Calu3 (cell line): ENCODE data around the gene RNASE11. TPM values are rescaled to one million over a fixed set of nuclear protein-coding genes. Genes with fewer than 3 reads are reported as not detected.

Source experiments
- Bru-seq: library from RNA; stranded (reverse); fragments of 400-500 nt; gene quantifications from one replicate; lab custom pipeline; 2021; lab: Mats Ljungman, UMichigan
- BruChase-seq, 2 experiments: library from RNA; stranded (reverse); fragments of 400-500 nt; gene quantifications; one replicate each; lab custom pipeline; 2021; lab: Mats Ljungman, UMichigan
- BruUV-seq: library from RNA; stranded (reverse); fragments of 400-500 nt; replicated peaks from 2 replicates; lab custom pipeline; 2021; lab: Mats Ljungman, UMichigan
- CTCF ChIA-PET: fragments of 300-600 bp; sonication (Branson Sonifier 250); formaldehyde crosslinking; loops from one replicate; lab custom pipeline; 2022; ENCODE audit warnings: antibody characterized with exemption; lab: Charles Lee
- DNase-seq: peaks from one replicate; pipeline ENCODE4 v3.0.0; 2022
- H3K27ac Mint-ChIP-seq: one replicate; pipeline ENCODE4 v1.8.0; 2022; ENCODE audit warnings: mixed read lengths; ENCODE audit not compliant: unreplicated experiment
- H3K27me3 Mint-ChIP-seq: one replicate; pipeline ENCODE4 v1.8.0; 2022; ENCODE audit warnings: mixed read lengths; ENCODE audit not compliant: unreplicated experiment
- H3K36me3 Mint-ChIP-seq: one replicate; pipeline ENCODE4 v1.8.0; 2022; ENCODE audit warnings: mild to moderate bottlenecking, moderate library complexity, mixed read lengths; ENCODE audit not compliant: insufficient read depth, unreplicated experiment
- H3K4me1 Mint-ChIP-seq: one replicate; pipeline ENCODE4 v1.8.0; 2022; ENCODE audit warnings: mild to moderate bottlenecking, low read depth, mixed read lengths; ENCODE audit not compliant: unreplicated experiment
- H3K4me3 Mint-ChIP-seq: one replicate; pipeline ENCODE4 v1.8.0; 2022; ENCODE audit warnings: mild to moderate bottlenecking, low read depth, moderate library complexity, mixed read lengths; ENCODE audit not compliant: unreplicated experiment
- H3K9me3 Mint-ChIP-seq: one replicate; pipeline ENCODE4 v1.8.0; 2022; ENCODE audit warnings: low read depth, mixed read lengths; ENCODE audit not compliant: unreplicated experiment
- intact Hi-C: fragments of 100-400 bp; cut with micrococcal nuclease; formaldehyde crosslinking; loops from one replicate; pipeline ENCODE4 v1.10.0; 2022; ENCODE audit not compliant: unreplicated experiment
- long read RNA-seq: library from polyadenylated mRNA; stranded (forward); transcript quantifications from one replicate; pipeline ENCODE4 v2.0.0, GENCODE V29; 2022
- total RNA-seq: library from RNA; stranded (reverse); gene quantifications from 2 replicates; pipeline ENCODE4 v1.2.3, GENCODE V29; 2022
- TF ChIP-seq, protein P1 (sequence below): fragments of 200-600 bp; IDR thresholded peaks from one replicate; pipeline ENCODE4 v1.8.0; 2022; ENCODE audit warnings: antibody characterized with exemption; ENCODE audit not compliant: unreplicated experiment

The RNASE11 gene
- not detected in 2 replicates for total RNA-seq
- Bru-seq, nascent RNA: not detected
- not detected for BruChase-seq, experiment 1, labeled RNA remaining after a 6-hour chase
- not detected for BruChase-seq, experiment 2, labeled RNA remaining after a 2-hour chase
- long read RNA-seq: 0 reads

- Mint-ChIP-seq H3K9me3 (no peaks in the 10 kb centered on the region), H3K4me3 (no peak within 1 kb of the TSS), H3K27ac (no peak within 1 kb of the TSS), H3K36me3 (no peaks in the 10 kb centered on the region), H3K27me3 (peaks cover 71% of the 10 kb centered on the region), H3K4me1 (no peaks in the 10 kb centered on the region)
- BruUV-seq: no TSS peak
- intact Hi-C loops: no loop called here
- DNase-seq: no peak
- TF ChIP-seq, protein P1, sequence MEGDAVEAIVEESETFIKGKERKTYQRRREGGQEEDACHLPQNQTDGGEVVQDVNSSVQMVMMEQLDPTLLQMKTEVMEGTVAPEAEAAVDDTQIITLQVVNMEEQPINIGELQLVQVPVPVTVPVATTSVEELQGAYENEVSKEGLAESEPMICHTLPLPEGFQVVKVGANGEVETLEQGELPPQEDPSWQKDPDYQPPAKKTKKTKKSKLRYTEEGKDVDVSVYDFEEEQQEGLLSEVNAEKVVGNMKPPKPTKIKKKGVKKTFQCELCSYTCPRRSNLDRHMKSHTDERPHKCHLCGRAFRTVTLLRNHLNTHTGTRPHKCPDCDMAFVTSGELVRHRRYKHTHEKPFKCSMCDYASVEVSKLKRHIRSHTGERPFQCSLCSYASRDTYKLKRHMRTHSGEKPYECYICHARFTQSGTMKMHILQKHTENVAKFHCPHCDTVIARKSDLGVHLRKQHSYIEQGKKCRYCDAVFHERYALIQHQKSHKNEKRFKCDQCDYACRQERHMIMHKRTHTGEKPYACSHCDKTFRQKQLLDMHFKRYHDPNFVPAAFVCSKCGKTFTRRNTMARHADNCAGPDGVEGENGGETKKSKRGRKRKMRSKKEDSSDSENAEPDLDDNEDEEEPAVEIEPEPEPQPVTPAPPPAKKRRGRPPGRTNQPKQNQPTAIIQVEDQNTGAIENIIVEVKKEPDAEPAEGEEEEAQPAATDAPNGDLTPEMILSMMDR: no peak
- CTCF ChIA-PET: interaction anchor here (0.6 kb wide), 1 partner anchor 12 kb away, joined by 3 read pairs; no protein-coding TSS in a partner anchor
Observed at GRCh38 chr14:20587489-20588154, at the start of gene RNASE11. RNASE11 (minus strand) TSS chr14:20588001.

DNA sequence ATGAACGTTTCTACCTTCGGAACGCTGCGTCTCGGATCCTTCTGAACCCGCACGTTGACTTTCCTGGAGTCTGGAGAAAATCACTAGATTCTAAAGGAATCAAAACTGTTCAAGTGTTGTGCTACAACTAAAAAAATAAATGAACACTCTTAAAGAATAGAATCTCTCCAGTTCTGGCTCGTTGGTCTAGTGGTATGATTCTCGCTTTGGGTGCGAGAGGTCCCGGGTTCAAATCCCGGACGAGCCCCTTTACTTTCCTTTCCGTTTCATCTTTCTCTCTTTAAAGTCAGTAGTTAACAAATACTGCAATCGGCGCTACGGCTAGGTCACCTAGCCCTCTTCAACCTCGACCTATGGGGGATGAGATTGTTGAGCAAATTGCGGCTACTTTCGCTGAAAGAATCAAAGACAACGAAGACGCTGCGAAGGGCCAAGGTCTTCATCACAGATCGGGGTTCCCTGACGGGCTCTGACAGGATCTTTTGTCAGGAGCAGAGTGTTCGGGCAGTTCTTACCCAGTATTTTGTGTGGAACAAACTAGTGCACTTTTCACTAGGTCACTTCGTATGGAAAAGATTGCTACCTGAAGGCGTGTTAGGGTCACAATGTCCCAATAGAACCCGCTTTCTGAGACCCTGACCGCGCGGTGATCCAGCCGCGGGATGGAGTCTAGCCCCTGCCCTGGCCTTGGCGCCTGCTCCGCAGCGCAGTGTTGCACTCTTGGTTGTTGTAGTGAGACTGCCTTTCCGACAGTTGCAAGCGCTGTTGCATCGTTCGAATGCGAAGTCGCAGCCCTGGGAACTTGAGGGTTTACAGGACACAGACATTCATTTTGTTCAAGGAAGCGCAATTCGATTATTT is 45.3 kb upstream of the RNASE11 start:
- CTCF ChIA-PET: interaction anchor here (1.3 kb wide), 1 partner anchor 49 kb away, joined by 7 read pairs; no protein-coding TSS in a partner anchor

GRCh38 chr14:20632448-20632830 is 44.6 kb upstream of the RNASE11 start:
- TF ChIP-seq, protein P1: no peak
- no TSS peak for BruUV-seq
- H3K4me3 Mint-ChIP-seq: peak overlapping the region; percentile 67
- H3K4me1 Mint-ChIP-seq: peaks cover 21% of the 10 kb centered on the region
- H3K36me3 Mint-ChIP-seq: peaks cover 32% of the 10 kb centered on the region
- CTCF ChIA-PET: interaction anchor here (0.8 to 1.3 kb wide), 2 partner anchors 19 to 50 kb away, joined by 3 to 7 read pairs; no protein-coding TSS in a partner anchor
- intact Hi-C loops: loop anchor here (1.0 to 2.0 kb wide), 2 partner anchors 19 to 50 kb away; no protein-coding TSS in a partner anchor
- peak overlapping the region; percentile 95 for H3K27ac Mint-ChIP-seq
- peaks cover 16% of the 10 kb centered on the region for H3K27me3 Mint-ChIP-seq
- no peaks in the 10 kb centered on the region for H3K9me3 Mint-ChIP-seq
- DNase-seq: peak; percentile 14

More for the DNA sequence above, 45.3 kb upstream of the RNASE11 start:
- Mint-ChIP-seq H3K4me1 (peaks cover 16% of the 10 kb centered on the region), H3K27me3 (peaks cover 10% of the 10 kb centered on the region), H3K36me3 (peaks cover 32% of the 10 kb centered on the region), H3K9me3 (no peaks in the 10 kb centered on the region), H3K4me3 (peak overlapping the region; percentile 67), H3K27ac (peak overlapping the region; percentile 95)
- DNase-seq: peak; percentile 69
- TF ChIP-seq, protein P1: no peak
- no TSS peak for BruUV-seq
- intact Hi-C loops: loop anchor here (1.0 to 2.0 kb wide), 2 partner anchors 20 to 50 kb away; no protein-coding TSS in a partner anchor

- Mint-ChIP-seq H3K9me3 (no peaks in the 10 kb centered on the region), H3K4me3 (peak overlapping the region; percentile 67), H3K27ac (peak overlapping the region; percentile 75), H3K36me3 (peaks cover 32% of the 10 kb centered on the region), H3K27me3 (peaks cover 21% of the 10 kb centered on the region), H3K4me1 (peaks cover 26% of the 10 kb centered on the region)
- TF ChIP-seq, protein P1: no peak
- intact Hi-C loops: loop anchor here (1.0 to 2.0 kb wide), 2 partner anchors 19 to 51 kb away; no protein-coding TSS in a partner anchor
- DNase-seq: peak; percentile 74
- no TSS peak for BruUV-seq
- CTCF ChIA-PET: interaction anchor here (0.8 to 1.3 kb wide), 2 partner anchors 19 to 50 kb away, joined by 3 to 7 read pairs; no protein-coding TSS in a partner anchor
Observed at GRCh38 chr14:20631880-20632389, 44.1 kb upstream of the RNASE11 start.
